SH-SY5Y (cell line): ENCODE results near the gene MFGE8.

ENCODE experiments used
- GATA2 ChIP-seq: IDR thresholded peaks from 2 replicates; pipeline ENCODE4 v1.6.1; 2011; ENCODE audit warnings: mild to moderate bottlenecking, low read depth, low read length
- GATA3 ChIP-seq: IDR thresholded peaks from 2 replicates; pipeline ENCODE4 v1.6.1; 2011; ENCODE audit warnings: low read depth, mild to moderate bottlenecking, low read length, moderate library complexity

DNA sequence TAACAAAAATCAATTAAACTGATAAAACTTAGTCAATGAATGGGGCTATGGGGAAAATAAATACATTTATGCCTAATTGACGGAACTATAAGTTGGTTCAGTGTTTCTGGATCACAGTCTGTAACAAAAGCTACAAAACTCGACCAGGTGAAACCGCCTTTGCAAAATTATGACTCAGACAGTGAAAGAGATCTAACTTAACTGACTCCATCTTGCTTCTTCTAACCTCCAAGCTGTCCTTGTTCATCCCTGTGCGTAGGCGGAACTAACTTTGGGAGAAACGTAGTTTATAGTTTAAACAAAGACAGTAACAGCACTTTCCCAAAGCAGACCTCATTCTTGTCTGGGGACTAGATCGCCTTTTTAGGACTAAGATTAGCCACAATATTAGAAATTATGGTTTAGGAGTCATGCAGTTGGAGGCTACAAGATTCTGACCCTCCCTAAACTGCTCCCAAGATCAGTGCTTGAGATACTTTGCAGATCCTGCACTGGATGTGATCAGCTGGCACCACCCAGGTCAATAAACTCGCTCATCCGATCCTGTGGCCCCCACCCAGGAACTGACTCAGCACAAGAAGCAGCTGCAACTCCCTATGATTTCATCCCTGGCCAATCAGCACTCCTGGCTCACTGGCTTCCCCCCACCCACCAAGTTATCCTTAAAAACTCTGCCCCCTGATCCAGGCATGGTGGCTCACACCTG lies 7.2 kb upstream of the MFGE8 start:
- TF ChIP-seq GATA2 (no peak), GATA3 (no peak)
